Osteoblast (primary cell): ENCODE measurements around the gene CDKL4. TPM values are rescaled to one million over a fixed set of nuclear protein-coding genes. Genes with fewer than 3 reads are reported as not detected.

Source experiments
- DNase-seq: peaks from one replicate; pipeline ENCODE4 v3.0.0; 2011; ENCODE audit warnings: low spot score, mixed read lengths; ENCODE audit not compliant: insufficient read length; ENCODE audit errors: missing footprints
- H2AFZ ChIP-seq: 2 replicates; pipeline ENCODE4 v1.6.0; 2011; ENCODE audit warnings: mild to moderate bottlenecking, low read length
- H3K27ac ChIP-seq: 2 replicates; pipeline ENCODE4 v1.5.1; 2011; ENCODE audit warnings: mild to moderate bottlenecking, low read depth, low read length, moderate library complexity
- H3K27me3 ChIP-seq: 2 replicates; pipeline ENCODE4 v1.6.0; 2012; ENCODE audit warnings: mild to moderate bottlenecking, control low read depth, inconsistent platforms, low read length, moderate library complexity; ENCODE audit not compliant: insufficient read depth
- H3K36me3 ChIP-seq: 2 replicates; pipeline ENCODE4 v1.5.1; 2011; ENCODE audit warnings: mild to moderate bottlenecking, low read length, control low read depth, moderate library complexity; ENCODE audit not compliant: insufficient read depth
- H3K4me1 ChIP-seq: 2 replicates; pipeline ENCODE4 v1.5.1; 2011; ENCODE audit warnings: mild to moderate bottlenecking, low read length, control low read depth, moderate library complexity; ENCODE audit not compliant: insufficient read depth
- H3K4me2 ChIP-seq: 2 replicates; pipeline ENCODE4 v1.6.0; 2011; ENCODE audit warnings: mild to moderate bottlenecking, low read length; ENCODE audit not compliant: insufficient read depth
- H3K4me3 ChIP-seq: fragments of 200-600 bp; sonication (generic); 3 replicates; pipeline ENCODE4 v1.5.1; 2012; ENCODE audit warnings: mild to moderate bottlenecking, low read length, inconsistent platforms; ENCODE audit not compliant: insufficient read depth
- H3K79me2 ChIP-seq: 2 replicates; pipeline ENCODE4 v1.6.0; 2012; ENCODE audit warnings: mild to moderate bottlenecking, low read length, control low read depth, inconsistent platforms; ENCODE audit not compliant: insufficient read depth
- H3K9me3 ChIP-seq: 2 replicates; pipeline ENCODE4 v1.5.1; 2011; ENCODE audit warnings: low read depth, low read length, control low read depth
- H4K20me1 ChIP-seq: 2 replicates; pipeline ENCODE4 v1.6.0; 2012; ENCODE audit warnings: mild to moderate bottlenecking, low read length, control low read depth; ENCODE audit not compliant: insufficient read depth
- CTCF ChIP-seq: IDR thresholded peaks from 2 replicates; pipeline ENCODE4 v1.5.1; 2011; ENCODE audit warnings: mild to moderate bottlenecking, low read depth, low read length, moderate library complexity; ENCODE audit errors: extremely low read depth
- total RNA-seq: library from RNA; depleted of rRNA; stranded (reverse); fragments of >200 nt; gene quantifications from 2 replicates; pipeline ENCODE4 v1.2.3, GENCODE V29; 2012

Gene CDKL4
- total RNA-seq, 1 donor: 2.2 TPM

GRCh38 chr2:39232141-39232540 is 11.6 kb downstream of the CDKL4 start:
- H2AFZ ChIP-seq: no peak overlapping the region
- no peaks in the 10 kb centered on the region for H3K79me2 ChIP-seq
- peak; percentile 30 for DNase-seq
- H3K27me3 ChIP-seq: no peaks in the 10 kb centered on the region
- no peak overlapping the region for H3K4me3 ChIP-seq
- no peak overlapping the region for H3K27ac ChIP-seq
- H3K4me2 ChIP-seq: no peak overlapping the region
- TF ChIP-seq CTCF: no peak
- no peaks in the 10 kb centered on the region for H4K20me1 ChIP-seq
- no peaks in the 10 kb centered on the region for H3K9me3 ChIP-seq
- no peaks in the 10 kb centered on the region for H3K4me1 ChIP-seq
- H3K36me3 ChIP-seq: no peaks in the 10 kb centered on the region

GRCh38 chr2:39228413-39229209 is 15.2 kb downstream of the CDKL4 start:
- DNase-seq: no peak
- Histone ChIP-seq H3K36me3 (no peaks in the 10 kb centered on the region), H3K9me3 (no peaks in the 10 kb centered on the region), H3K4me2 (peak overlapping the region; percentile 77), H4K20me1 (no peaks in the 10 kb centered on the region), H2AFZ (peak overlapping the region; percentile 39), H3K79me2 (no peaks in the 10 kb centered on the region), H3K27me3 (no peaks in the 10 kb centered on the region), H3K4me3 (peak overlapping the region; percentile 51), H3K27ac (no peak overlapping the region), H3K4me1 (no peaks in the 10 kb centered on the region)
- TF ChIP-seq CTCF: no peak

- H3K79me2 ChIP-seq: no peaks in the 10 kb centered on the region
- DNase-seq: peak; percentile 65
- H3K9me3 ChIP-seq: no peaks in the 10 kb centered on the region
- H3K36me3 ChIP-seq: no peaks in the 10 kb centered on the region
- no peak overlapping the region for H3K27ac ChIP-seq
- peak; percentile 92 for TF ChIP-seq CTCF
- peak overlapping the region; percentile 77 for H3K4me2 ChIP-seq
- H3K4me1 ChIP-seq: no peaks in the 10 kb centered on the region
- H4K20me1 ChIP-seq: no peaks in the 10 kb centered on the region
- peak overlapping the region; percentile 75 for H2AFZ ChIP-seq
- H3K4me3 ChIP-seq: peak overlapping the region; percentile 51
- H3K27me3 ChIP-seq: no peaks in the 10 kb centered on the region
These were observed 15.9 kb downstream of the CDKL4 start for GRCh38 chr2:39227628-39228412.

- H3K4me3 ChIP-seq: no peak overlapping the region
- TF ChIP-seq CTCF: no peak
- no peak overlapping the region for H2AFZ ChIP-seq
- no peaks in the 10 kb centered on the region for H3K79me2 ChIP-seq
- H4K20me1 ChIP-seq: no peaks in the 10 kb centered on the region
- no peaks in the 10 kb centered on the region for H3K9me3 ChIP-seq
- H3K4me2 ChIP-seq: no peak overlapping the region
- H3K27me3 ChIP-seq: no peaks in the 10 kb centered on the region
- H3K4me1 ChIP-seq: no peaks in the 10 kb centered on the region
- H3K27ac ChIP-seq: no peak overlapping the region
- H3K36me3 ChIP-seq: no peaks in the 10 kb centered on the region
- no peak for DNase-seq
These were observed 18.2 kb downstream of the CDKL4 start for GRCh38 chr2:39225567-39225966.
